A673 (cell line): ENCODE measurements around the gene ZNF219.

Experiments
- EZH2 ChIP-seq: fragments of 200-600 bp; sonication (generic); IDR thresholded peaks from 2 replicates; pipeline ENCODE4 v1.6.1; 2017; ENCODE audit warnings: borderline replicate concordance, low read depth, mild to moderate bottlenecking, mixed read lengths, antibody characterized with exemption, low read length; ENCODE audit not compliant: poor library complexity, severe bottlenecking
- TF ChIP-seq, protein P1 (sequence below): fragments of 300-800, 200-600 bp; sonication (generic); conservative IDR thresholded peaks from 2 replicates; pipeline ENCODE4 v1.5.1; 2017; ENCODE audit warnings: low read depth, mild to moderate bottlenecking, antibody characterized with exemption, low read length, moderate library complexity, mixed read lengths

DNA sequence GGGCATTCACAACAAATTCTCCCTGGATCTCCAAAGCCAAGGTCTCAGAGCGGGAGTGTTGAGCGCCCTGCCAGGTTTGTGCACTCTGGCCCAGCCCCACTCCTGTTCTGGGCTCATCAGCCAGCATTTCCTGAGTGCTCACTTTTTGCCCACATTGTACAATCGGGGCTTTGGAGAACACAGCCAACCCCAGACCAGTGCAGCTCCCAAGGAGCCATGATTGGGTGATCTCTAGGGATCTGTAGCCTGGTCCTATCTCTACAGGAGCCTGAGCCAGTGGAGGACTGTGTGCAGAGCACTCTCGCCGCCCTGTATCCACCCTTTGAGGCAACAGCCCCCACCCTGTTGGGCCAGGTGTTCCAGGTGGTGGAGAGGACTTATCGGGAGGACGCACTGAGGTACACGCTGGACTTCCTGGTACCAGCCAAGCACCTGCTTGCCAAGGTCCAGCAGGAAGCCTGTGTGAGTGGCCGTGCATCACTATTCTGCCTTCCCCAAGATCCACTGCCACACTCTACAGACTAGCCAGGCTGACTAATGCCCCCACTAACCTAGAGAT is 25.6 kb downstream of the ZNF219 start:
- no peak for TF ChIP-seq EZH2
- TF ChIP-seq, protein P1, sequence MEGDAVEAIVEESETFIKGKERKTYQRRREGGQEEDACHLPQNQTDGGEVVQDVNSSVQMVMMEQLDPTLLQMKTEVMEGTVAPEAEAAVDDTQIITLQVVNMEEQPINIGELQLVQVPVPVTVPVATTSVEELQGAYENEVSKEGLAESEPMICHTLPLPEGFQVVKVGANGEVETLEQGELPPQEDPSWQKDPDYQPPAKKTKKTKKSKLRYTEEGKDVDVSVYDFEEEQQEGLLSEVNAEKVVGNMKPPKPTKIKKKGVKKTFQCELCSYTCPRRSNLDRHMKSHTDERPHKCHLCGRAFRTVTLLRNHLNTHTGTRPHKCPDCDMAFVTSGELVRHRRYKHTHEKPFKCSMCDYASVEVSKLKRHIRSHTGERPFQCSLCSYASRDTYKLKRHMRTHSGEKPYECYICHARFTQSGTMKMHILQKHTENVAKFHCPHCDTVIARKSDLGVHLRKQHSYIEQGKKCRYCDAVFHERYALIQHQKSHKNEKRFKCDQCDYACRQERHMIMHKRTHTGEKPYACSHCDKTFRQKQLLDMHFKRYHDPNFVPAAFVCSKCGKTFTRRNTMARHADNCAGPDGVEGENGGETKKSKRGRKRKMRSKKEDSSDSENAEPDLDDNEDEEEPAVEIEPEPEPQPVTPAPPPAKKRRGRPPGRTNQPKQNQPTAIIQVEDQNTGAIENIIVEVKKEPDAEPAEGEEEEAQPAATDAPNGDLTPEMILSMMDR, result no peak
